ENCODE results near the gene DPH2. TPM values are rescaled to one million over a fixed set of nuclear protein-coding genes. Genes with fewer than 3 reads are reported as not detected.

Gene DPH2
- total RNA-seq, 6 experiments from 2014 or later, result 8.9 to 27.5 (median 12.0) TPM

GRCh38 chr1:44012941-44013609 lies 43.3 kb downstream of the DPH2 start:
- DNase-seq, result no peak
- Histone ChIP-seq H3K4me1 (no peaks in the 10 kb centered on the region), H3K9me3 (no peaks in the 10 kb centered on the region), H3K27ac (no peak overlapping the region), H3K27me3 (no peaks in the 10 kb centered on the region), H3K36me3 (no peaks in the 10 kb centered on the region), H3K4me3 (no peak overlapping the region)
- no peak for ATAC-seq
- TF ChIP-seq CTCF (IDR thresholded peaks at IDR 0.05) (no peak), POLR2A (IDR thresholded peaks at IDR 0.05) (no peak)
- intact Hi-C loops (cut with DNase I), result no loop called here
- WGBS (ENCODE audit: insufficient coverage, low coverage, low lambda C conversion rate, missing lambda C conversion rate), result 40% methylated on average over 1 of the region's 13 CpGs

- no peaks in the 10 kb centered on the region for H3K9me3 ChIP-seq
- TF ChIP-seq POLR2A (IDR thresholded peaks at IDR 0.05), result no peak
- TF ChIP-seq CTCF (IDR thresholded peaks at IDR 0.05), result no peak
- no peaks in the 10 kb centered on the region for H3K4me1 ChIP-seq
- whole genome bisulfite sequencing (ENCODE audit: insufficient coverage, low coverage, low lambda C conversion rate, missing lambda C conversion rate), result 92% methylated on average over 5 of the region's 5 CpGs
- no peak for ATAC-seq
- no peak overlapping the region for H3K27ac ChIP-seq
- no peak overlapping the region for H3K4me3 ChIP-seq
- no peaks in the 10 kb centered on the region for H3K36me3 ChIP-seq
- intact Hi-C loops (cut with DNase I), result no loop called here
- no peaks in the 10 kb centered on the region for H3K27me3 ChIP-seq
- DNase-seq, result no peak
Measured at GRCh38 chr1:44013949-44014348, 44.1 kb downstream of the DPH2 start.

- Histone ChIP-seq H3K27me3 (no peaks in the 10 kb centered on the region), H3K36me3 (no peaks in the 10 kb centered on the region), H3K27ac (no peak overlapping the region), H3K4me1 (no peaks in the 10 kb centered on the region), H3K4me3 (no peak overlapping the region), H3K9me3 (no peaks in the 10 kb centered on the region)
- DNase-seq (no peak), ATAC-seq (no peak)
- intact Hi-C loops (cut with DNase I), result no loop called here
- no peak for TF ChIP-seq CTCF (IDR thresholded peaks at IDR 0.05)
- no peak for TF ChIP-seq POLR2A (IDR thresholded peaks at IDR 0.05)
- WGBS (ENCODE audit: insufficient coverage, low coverage, low lambda C conversion rate, missing lambda C conversion rate), result 25% methylated on average over 4 of the region's 8 CpGs
Measured at GRCh38 chr1:44014365-44015104, 44.7 kb downstream of the DPH2 start.

- 85% methylated on average over 3 of the region's 3 CpGs for WGBS (ENCODE audit: insufficient coverage, low coverage, low lambda C conversion rate, missing lambda C conversion rate)
- no peak overlapping the region for H3K27ac ChIP-seq
Measured at GRCh38 chr1:44015206-44015605, 45.4 kb downstream of the DPH2 start.

More at GRCh38 chr1:44015206-44015605, 45.4 kb downstream of the DPH2 start:
- no peak overlapping the region for H3K4me3 ChIP-seq
- DNase-seq, result no peak
- intact Hi-C loops (cut with DNase I), result no loop called here
- TF ChIP-seq POLR2A (IDR thresholded peaks at IDR 0.05) (no peak), CTCF (IDR thresholded peaks at IDR 0.05) (no peak)
- H3K36me3 ChIP-seq, result no peaks in the 10 kb centered on the region
- no peak for ATAC-seq
- no peaks in the 10 kb centered on the region for H3K4me1 ChIP-seq
- H3K9me3 ChIP-seq, result no peaks in the 10 kb centered on the region
- no peaks in the 10 kb centered on the region for H3K27me3 ChIP-seq

All from right lobe of liver (tissue), 6 donors.